K562 (cell line): ENCODE measurements around the gene MINDY4. TPM values are rescaled to one million over a fixed set of nuclear protein-coding genes. Genes with fewer than 3 reads are reported as not detected.

Experiments used
- ATAC-seq: fragments of 200-7000 bp; cut with Tn5 transposase; 3 replicates; pipeline ENCODE4 v1.9.1; 2020; ENCODE audit warnings: moderate library complexity
- BruUV-seq: library from RNA; stranded (reverse); fragments of 400-500 nt; replicated peaks from 2 replicates; lab custom pipeline; 2021; lab: Mats Ljungman, UMichigan
- CTCF ChIA-PET: fragments of 300-600 bp; formaldehyde crosslinking; extraction: SDS; loops from one replicate; lab custom pipeline; 2021; ENCODE audit warnings: low intra/inter-chr PET ratio; lab: Yijun Ruan, JAX
- POLR2A ChIA-PET: fragments of 300-600, 350-650 bp; sonication (Branson Sonifier 250); formaldehyde crosslinking; extraction: SDS; loops from one replicate; lab custom pipeline; 2021; ENCODE audit warnings: antibody characterized with exemption, inconsistent platforms; lab: Yijun Ruan, JAX
- DNase-seq, 4 experiments: peaks; one replicate each; pipeline versions ENCODE4 v3.0.0 to v3.0.0-alpha.2; 2011 to 2018; ENCODE audit warnings: low spot score in 3 of 4, mixed read lengths in 3 of 4; ENCODE audit errors: extremely low read depth in 1 of 4
- FAIRE-seq: peaks from 2 replicates; lab custom pipeline; 2011; peaks lifted over from hg19 to GRCh38; lab: Jason Lieb, UNC
- H2AFZ ChIP-seq: 2 replicates; pipeline ENCODE4 v1.6.0; 2011; ENCODE audit warnings: low read depth, low read length, control low read depth, inconsistent platforms
- H3K27ac ChIP-seq: fragments of 200-600 bp; 3 replicates; pipeline ENCODE4 v1.8.0; 2011; ENCODE audit warnings: low read depth, mild to moderate bottlenecking, control low read depth, inconsistent platforms, low read length, moderate library complexity, mixed read lengths; ENCODE audit errors: extremely low read depth
- H3K27me3 ChIP-seq, 2 experiments: fragments of 300-600 bp in 1 of 2; 2 replicates in 1 of 2; 3 replicates in 1 of 2; pipeline versions ENCODE4 v1.6.0 to v1.8.0; 2011; ENCODE audit warnings: inconsistent platforms in 2 of 2, low read length in 2 of 2, mild to moderate bottlenecking in 1 of 2, mixed read lengths in 1 of 2, moderate library complexity in 1 of 2; ENCODE audit not compliant: control insufficient read depth in 2 of 2, insufficient read depth in 2 of 2
- H3K36me3 ChIP-seq: fragments of 300-600 bp; 3 replicates; pipeline ENCODE4 v1.8.0; 2011; ENCODE audit warnings: mild to moderate bottlenecking, low read length, inconsistent platforms; ENCODE audit not compliant: control insufficient read depth, insufficient read depth
- H3K4me1 ChIP-seq, 2 experiments: fragments of 200-600 bp in 1 of 2; replicated peaks in 1 of 2; 2 replicates in 1 of 2; 3 replicates in 1 of 2; pipeline versions ENCODE4 v1.5.1 to v1.8.0; 2011; ENCODE audit warnings: inconsistent platforms in 2 of 2, low read length in 2 of 2, mild to moderate bottlenecking in 1 of 2, mixed read lengths in 1 of 2, moderate library complexity in 1 of 2; ENCODE audit not compliant: control insufficient read depth in 2 of 2, insufficient read depth in 2 of 2
- H3K4me2 ChIP-seq: 2 replicates; pipeline ENCODE4 v1.6.1; 2011; ENCODE audit warnings: low read length, control low read depth, inconsistent platforms, mixed read lengths; ENCODE audit not compliant: insufficient read depth
- H3K4me3 ChIP-seq: fragments of 200-600 bp; sonication (generic), shearing (Covaris generic); 2 replicates; pipeline ENCODE4 v1.5.1; 2016; ENCODE audit warnings: control low read depth, inconsistent platforms
- H3K79me2 ChIP-seq: fragments of 200-600 bp; 3 replicates; pipeline ENCODE4 v1.8.0; 2011; ENCODE audit warnings: low read length, inconsistent platforms; ENCODE audit not compliant: control insufficient read depth, insufficient read depth
- H3K9ac ChIP-seq, 2 experiments: 2 replicates each; pipeline versions ENCODE4 v1.6.0 to v1.6.1; 2011; ENCODE audit warnings: low read depth in 2 of 2, low read length in 2 of 2, control low read depth in 1 of 2, inconsistent platforms in 1 of 2, mild to moderate bottlenecking in 1 of 2, mixed read lengths in 1 of 2; ENCODE audit not compliant: insufficient read depth in 1 of 2
- H3K9me1 ChIP-seq: one replicate; pipeline ENCODE4 v1.6.0; 2011; ENCODE audit warnings: inconsistent platforms, mild to moderate bottlenecking, low read length, moderate library complexity; ENCODE audit not compliant: control insufficient read depth, insufficient read depth
- H3K9me3 ChIP-seq: replicated peaks from 2 replicates; pipeline ENCODE4 v1.5.1; 2011; ENCODE audit warnings: low read depth, low read length, inconsistent platforms; ENCODE audit not compliant: control insufficient read depth, insufficient read depth
- H4K20me1 ChIP-seq: replicated peaks from 2 replicates; pipeline ENCODE4 v1.6.1; 2011; ENCODE audit warnings: low read length, inconsistent platforms, mixed read lengths; ENCODE audit not compliant: control insufficient read depth, insufficient read depth
- BCOR ChIP-seq: fragments of 450-650 bp; IDR thresholded peaks from 2 replicates; pipeline ENCODE4 v1.6.1; 2016
- CBX1 ChIP-seq: sonication (generic); IDR thresholded peaks from 2 replicates; pipeline ENCODE4 v1.6.1; 2016; ENCODE audit warnings: antibody characterized with exemption, low read depth, mild to moderate bottlenecking
- FUS ChIP-seq: fragments of 200-400 bp; formaldehyde crosslinking; optimal IDR thresholded peaks from 2 replicates; pipeline ENCODE3; 2017; ENCODE audit warnings: low read depth, low read length
- KHSRP ChIP-seq: fragments of 450-650 bp; IDR thresholded peaks from 2 replicates; pipeline ENCODE4 v1.6.1; 2017
- KLF13 ChIP-seq: fragments of 450-650 bp; IDR thresholded peaks from 2 replicates; pipeline ENCODE4 v1.6.1; 2016; ENCODE audit warnings: missing genetic modification characterization, low read depth, mild to moderate bottlenecking, missing compliant biosample characterization, moderate library complexity, borderline replicate concordance
- MEIS2 ChIP-seq: fragments of 450-650 bp; IDR thresholded peaks from 2 replicates; pipeline ENCODE4 v1.6.1; 2014; ENCODE audit warnings: mild to moderate bottlenecking; ENCODE audit not compliant: partially characterized antibody
- NFXL1 ChIP-seq: fragments of 450-650 bp; formaldehyde crosslinking; IDR thresholded peaks from 2 replicates; pipeline ENCODE4 v1.4.0; 2021; ENCODE audit warnings: mild to moderate bottlenecking
- RBM25 ChIP-seq: fragments of 200-400 bp; formaldehyde crosslinking; IDR thresholded peaks from 2 replicates; pipeline ENCODE4 v1.6.1; 2018; ENCODE audit warnings: low read length, low read depth, moderate library complexity; ENCODE audit not compliant: severe bottlenecking
- WGBS: fragments of 100-300 bp; shearing (Covaris generic); methylation state at CpG from one replicate; pipeline ENCODE4 v1.1.6; 2016; ENCODE audit warnings: low coverage, mixed read lengths; ENCODE audit not compliant: insufficient coverage; ENCODE audit errors: missing lambda C conversion rate; 5-methylcytosine and 5-hydroxymethylcytosine counted together
- in situ Hi-C: fragments of 300-500 bp; cut with MboI; formaldehyde crosslinking; loops from 4 replicates; pipeline ENCODE4 v1.15.0; 2018; ENCODE audit warnings: inconsistent platforms, mixed read lengths
- intact Hi-C: fragments of 100-400 bp; cut with micrococcal nuclease; formaldehyde crosslinking; loops from 2 replicates; pipeline ENCODE4 v1.14.2; 2022
- polyA plus RNA-seq, 8 experiments: library from polyadenylated mRNA; depleted of rRNA in 4 of 8; stranded (reverse) in 5 of 8; unstranded in 3 of 8; fragments of >200 nt; fragmentation: Nextera tagmentation in 2 of 8; fragmentation: Illumina TruSeq in 1 of 8; extraction: Ambion mirVana in 2 of 8; extraction: Trizol in 1 of 8; gene quantifications; 2 replicates each; pipeline versions ENCODE4 v1.2.1 to v1.2.3, GENCODE V29; 2011 to 2014; ENCODE audit warnings: inconsistent platforms in 1 of 8, missing spikeins in 1 of 8
- total RNA-seq, 7 experiments: library from RNA; depleted of rRNA in 6 of 7; stranded (reverse); fragments of >200 nt in 6 of 7; fragmentation: Illumina TruSeq in 2 of 7; extraction: Trizol in 2 of 7; gene quantifications; 2 replicates each; pipeline versions ENCODE4 v1.2.1 to v1.2.3, GENCODE V29; 2011 to 2021; ENCODE audit warnings: low replicate concordance in 1 of 7
- TF ChIP-seq, protein P1 (sequence below): fragments of 450-650 bp; IDR thresholded peaks from 2 replicates; pipeline ENCODE4 v1.6.1; 2016
- TF ChIP-seq, protein P2 (sequence below), 2 experiments: IDR thresholded peaks in 1 of 2; conservative IDR thresholded peaks in 1 of 2; 2 replicates each; pipeline ENCODE4 v1.6.1; 2016; ENCODE audit warnings: low read depth in 2 of 2, mild to moderate bottlenecking in 1 of 2, missing compliant biosample characterization in 1 of 2, missing genetic modification characterization in 1 of 2, moderate library complexity in 1 of 2
- TF ChIP-seq, protein P3 (sequence below): fragments of 250-450 bp; sonication (Bioruptor Pico); IDR thresholded peaks from 2 replicates; pipeline ENCODE4 v1.4.0; 2020

Gene MINDY4
- total and polyA plus RNA-seq, 9 of the 15 experiments (the other 6 are each of a cell fraction or from before 2014, with no cell fraction given) = 2.1 to 16.7 (median 11.0) TPM

DNA sequence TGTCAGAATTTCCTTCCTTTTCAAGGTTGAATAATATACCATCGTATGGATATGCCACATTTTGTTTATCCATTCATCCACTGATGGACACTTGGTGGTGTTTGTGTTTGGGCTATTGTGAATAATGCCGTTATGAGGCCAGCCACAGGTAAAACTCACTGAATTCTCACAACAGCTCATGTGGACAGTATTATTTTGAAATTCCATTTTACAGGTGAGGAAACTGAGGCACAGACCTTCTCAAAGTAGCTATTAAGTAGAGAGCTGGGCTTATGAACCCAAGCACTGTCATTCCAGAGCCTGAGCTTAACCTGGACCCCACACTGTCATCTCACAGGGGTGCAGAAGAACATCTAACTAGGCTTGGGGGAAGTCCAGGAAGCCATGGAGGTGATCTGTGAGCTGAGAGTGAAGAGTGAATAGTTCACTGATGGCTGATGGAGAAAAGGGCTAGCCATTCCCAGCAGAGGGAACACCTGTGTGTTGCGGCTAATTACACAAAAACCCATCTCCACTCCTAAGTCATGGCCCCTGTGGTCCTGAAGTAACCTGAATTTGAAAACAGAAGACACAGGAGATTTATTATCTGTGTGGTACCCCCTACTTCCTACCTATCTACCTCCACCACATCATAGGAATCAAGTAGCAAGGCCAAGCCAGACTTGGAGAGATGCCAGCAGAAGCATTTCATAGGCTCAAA is 10.6 kb upstream of the MINDY4 start:
- H3K9ac ChIP-seq = no peak overlapping the region
- no peaks in the 10 kb centered on the region for H3K9me3 ChIP-seq
- CTCF ChIA-PET = no interaction called here
- ATAC-seq (no peak; the same call in 1 of the 3 replicates), DNase-seq (no peak), FAIRE-seq (no peak)
- POLR2A ChIA-PET = interaction anchor here (0.7 to 1.7 kb wide), 8 partner anchors 8 to 154 kb away, joined by 3 to 7 read pairs (median 4); partner anchors contain the start of gene INMT
- peaks cover 32 to 47% of the 10 kb centered on the region in 2 experiments for H3K4me1 ChIP-seq
- H3K27ac ChIP-seq = peak overlapping the region; percentile 92
- H3K79me2 ChIP-seq = no peaks in the 10 kb centered on the region
- no peak overlapping the region for H3K4me3 ChIP-seq
- BruUV-seq = no TSS peak
- no peaks in the 10 kb centered on the region for H3K27me3 ChIP-seq
- no peak overlapping the region for H2AFZ ChIP-seq
- 31% methylated on average over 3 of the region's 3 CpGs for WGBS
- intact Hi-C loops = loop anchor here (1.0 to 5.0 kb wide), 3 partner anchors 11 to 155 kb away; partner anchors contain the start of gene MINDY4
- H4K20me1 ChIP-seq = no peaks in the 10 kb centered on the region
- no peaks in the 10 kb centered on the region for H3K36me3 ChIP-seq
- no peaks in the 10 kb centered on the region for H3K9me1 ChIP-seq
- in situ Hi-C loops = no loop called here
- H3K4me2 ChIP-seq = peak overlapping the region; percentile 38
- no peak for TF ChIP-seq KHSRP
- peak; percentile 76 for TF ChIP-seq RBM25
- TF ChIP-seq, protein P1, sequence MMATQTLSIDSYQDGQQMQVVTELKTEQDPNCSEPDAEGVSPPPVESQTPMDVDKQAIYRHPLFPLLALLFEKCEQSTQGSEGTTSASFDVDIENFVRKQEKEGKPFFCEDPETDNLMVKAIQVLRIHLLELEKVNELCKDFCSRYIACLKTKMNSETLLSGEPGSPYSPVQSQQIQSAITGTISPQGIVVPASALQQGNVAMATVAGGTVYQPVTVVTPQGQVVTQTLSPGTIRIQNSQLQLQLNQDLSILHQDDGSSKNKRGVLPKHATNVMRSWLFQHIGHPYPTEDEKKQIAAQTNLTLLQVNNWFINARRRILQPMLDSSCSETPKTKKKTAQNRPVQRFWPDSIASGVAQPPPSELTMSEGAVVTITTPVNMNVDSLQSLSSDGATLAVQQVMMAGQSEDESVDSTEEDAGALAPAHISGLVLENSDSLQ = peak; percentile 70
- 0 out of 2 replicates have a peak, but pooled peaks have one; percentile 6 for TF ChIP-seq KLF13 (tag)
- peak; percentile 82 for TF ChIP-seq MEIS2
- no peak for TF ChIP-seq CBX1
- TF ChIP-seq BCOR = peak; percentile 86
- TF ChIP-seq, protein P2, sequence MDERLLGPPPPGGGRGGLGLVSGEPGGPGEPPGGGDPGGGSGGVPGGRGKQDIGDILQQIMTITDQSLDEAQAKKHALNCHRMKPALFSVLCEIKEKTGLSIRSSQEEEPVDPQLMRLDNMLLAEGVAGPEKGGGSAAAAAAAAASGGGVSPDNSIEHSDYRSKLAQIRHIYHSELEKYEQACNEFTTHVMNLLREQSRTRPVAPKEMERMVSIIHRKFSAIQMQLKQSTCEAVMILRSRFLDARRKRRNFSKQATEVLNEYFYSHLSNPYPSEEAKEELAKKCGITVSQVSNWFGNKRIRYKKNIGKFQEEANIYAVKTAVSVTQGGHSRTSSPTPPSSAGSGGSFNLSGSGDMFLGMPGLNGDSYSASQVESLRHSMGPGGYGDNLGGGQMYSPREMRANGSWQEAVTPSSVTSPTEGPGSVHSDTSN (CRISPR knock-in tag; IDR thresholded peaks at IDR 0.05; ENCODE audit: low read depth) = no peak
- TF ChIP-seq, protein P2 (tag; conservative IDR thresholded peaks at IDR 0.05; ENCODE audit: low read depth) = peak; percentile 35
- TF ChIP-seq NFXL1 (CRISPR knock-in tag) = no peak
- no peak for TF ChIP-seq FUS
- TF ChIP-seq, protein P3, sequence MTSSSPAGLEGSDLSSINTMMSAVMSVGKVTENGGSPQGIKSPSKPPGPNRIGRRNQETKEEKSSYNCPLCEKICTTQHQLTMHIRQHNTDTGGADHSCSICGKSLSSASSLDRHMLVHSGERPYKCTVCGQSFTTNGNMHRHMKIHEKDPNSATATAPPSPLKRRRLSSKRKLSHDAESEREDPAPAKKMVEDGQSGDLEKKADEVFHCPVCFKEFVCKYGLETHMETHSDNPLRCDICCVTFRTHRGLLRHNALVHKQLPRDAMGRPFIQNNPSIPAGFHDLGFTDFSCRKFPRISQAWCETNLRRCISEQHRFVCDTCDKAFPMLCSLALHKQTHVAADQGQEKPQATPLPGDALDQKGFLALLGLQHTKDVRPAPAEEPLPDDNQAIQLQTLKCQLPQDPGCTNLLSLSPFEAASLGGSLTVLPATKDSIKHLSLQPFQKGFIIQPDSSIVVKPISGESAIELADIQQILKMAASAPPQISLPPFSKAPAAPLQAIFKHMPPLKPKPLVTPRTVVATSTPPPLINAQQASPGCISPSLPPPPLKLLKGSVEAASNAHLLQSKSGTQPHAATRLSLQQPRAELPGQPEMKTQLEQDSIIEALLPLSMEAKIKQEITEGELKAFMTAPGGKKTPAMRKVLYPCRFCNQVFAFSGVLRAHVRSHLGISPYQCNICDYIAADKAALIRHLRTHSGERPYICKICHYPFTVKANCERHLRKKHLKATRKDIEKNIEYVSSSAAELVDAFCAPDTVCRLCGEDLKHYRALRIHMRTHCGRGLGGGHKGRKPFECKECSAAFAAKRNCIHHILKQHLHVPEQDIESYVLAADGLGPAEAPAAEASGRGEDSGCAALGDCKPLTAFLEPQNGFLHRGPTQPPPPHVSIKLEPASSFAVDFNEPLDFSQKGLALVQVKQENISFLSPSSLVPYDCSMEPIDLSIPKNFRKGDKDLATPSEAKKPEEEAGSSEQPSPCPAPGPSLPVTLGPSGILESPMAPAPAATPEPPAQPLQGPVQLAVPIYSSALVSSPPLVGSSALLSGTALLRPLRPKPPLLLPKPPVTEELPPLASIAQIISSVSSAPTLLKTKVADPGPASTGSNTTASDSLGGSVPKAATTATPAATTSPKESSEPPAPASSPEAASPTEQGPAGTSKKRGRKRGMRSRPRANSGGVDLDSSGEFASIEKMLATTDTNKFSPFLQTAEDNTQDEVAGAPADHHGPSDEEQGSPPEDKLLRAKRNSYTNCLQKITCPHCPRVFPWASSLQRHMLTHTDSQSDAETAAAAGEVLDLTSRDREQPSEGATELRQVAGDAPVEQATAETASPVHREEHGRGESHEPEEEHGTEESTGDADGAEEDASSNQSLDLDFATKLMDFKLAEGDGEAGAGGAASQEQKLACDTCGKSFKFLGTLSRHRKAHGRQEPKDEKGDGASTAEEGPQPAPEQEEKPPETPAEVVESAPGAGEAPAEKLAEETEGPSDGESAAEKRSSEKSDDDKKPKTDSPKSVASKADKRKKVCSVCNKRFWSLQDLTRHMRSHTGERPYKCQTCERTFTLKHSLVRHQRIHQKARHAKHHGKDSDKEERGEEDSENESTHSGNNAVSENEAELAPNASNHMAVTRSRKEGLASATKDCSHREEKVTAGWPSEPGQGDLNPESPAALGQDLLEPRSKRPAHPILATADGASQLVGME (CRISPR knock-in tag) = 0 out of 2 replicates have a peak, but pooled peaks have one; percentile 11
